AG04449 (cell line): ENCODE results near the gene ADGB.

ENCODE experiments used
- CTCF ChIA-PET: fragments of 350-600 bp; formaldehyde crosslinking; extraction: SDS; loops from one replicate; lab custom pipeline; 2021; ENCODE audit warnings: antibody characterized with exemption; lab: Yijun Ruan, JAX
- POLR2A ChIA-PET: fragments of 400-600, 350-600 bp; formaldehyde crosslinking; extraction: SDS; loops from one replicate; lab custom pipeline; 2020; ENCODE audit warnings: antibody characterized with exemption, inconsistent platforms; lab: Yijun Ruan, JAX
- DNase-seq: peaks from one replicate; pipeline ENCODE4 v3.0.0-alpha.2; 2010; ENCODE audit warnings: low read depth, low spot score
- H3K4me3 ChIP-seq: 2 replicates; pipeline ENCODE4 v1.5.1; 2011; ENCODE audit warnings: low read depth, mild to moderate bottlenecking, control low read depth, low read length
- TF ChIP-seq, protein P1 (sequence below): IDR thresholded peaks from one replicate; pipeline ENCODE4 v1.5.1; 2011; ENCODE audit warnings: mild to moderate bottlenecking, moderate library complexity, low read length, control low read depth, inconsistent platforms; ENCODE audit not compliant: insufficient read depth; ENCODE audit errors: missing control alignments

Gene ADGB

DNA sequence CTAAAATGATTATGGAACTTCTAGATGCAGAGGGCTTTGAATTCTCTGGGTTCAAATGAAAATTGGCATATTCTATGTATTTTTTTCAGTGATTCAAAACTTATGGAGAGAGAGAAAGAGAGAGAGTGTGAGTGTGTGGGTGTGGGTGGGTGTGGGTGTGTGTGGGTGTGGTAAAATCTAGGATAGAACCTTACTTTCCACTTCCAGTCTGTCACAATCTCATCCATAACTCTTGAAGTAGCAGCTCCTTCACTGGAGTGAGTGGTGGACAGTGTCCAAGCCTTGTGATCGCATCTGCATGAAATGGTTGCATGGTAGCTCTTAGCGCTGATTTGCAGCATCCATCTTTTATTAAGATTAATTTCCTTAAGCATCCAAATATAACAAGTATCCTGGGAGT, 37.7 kb downstream of the ADGB start:
- no peak for DNase-seq
- CTCF ChIA-PET, result no interaction called here
- H3K4me3 ChIP-seq, result no peak overlapping the region
- POLR2A ChIA-PET, result no interaction called here
- TF ChIP-seq, protein P1, sequence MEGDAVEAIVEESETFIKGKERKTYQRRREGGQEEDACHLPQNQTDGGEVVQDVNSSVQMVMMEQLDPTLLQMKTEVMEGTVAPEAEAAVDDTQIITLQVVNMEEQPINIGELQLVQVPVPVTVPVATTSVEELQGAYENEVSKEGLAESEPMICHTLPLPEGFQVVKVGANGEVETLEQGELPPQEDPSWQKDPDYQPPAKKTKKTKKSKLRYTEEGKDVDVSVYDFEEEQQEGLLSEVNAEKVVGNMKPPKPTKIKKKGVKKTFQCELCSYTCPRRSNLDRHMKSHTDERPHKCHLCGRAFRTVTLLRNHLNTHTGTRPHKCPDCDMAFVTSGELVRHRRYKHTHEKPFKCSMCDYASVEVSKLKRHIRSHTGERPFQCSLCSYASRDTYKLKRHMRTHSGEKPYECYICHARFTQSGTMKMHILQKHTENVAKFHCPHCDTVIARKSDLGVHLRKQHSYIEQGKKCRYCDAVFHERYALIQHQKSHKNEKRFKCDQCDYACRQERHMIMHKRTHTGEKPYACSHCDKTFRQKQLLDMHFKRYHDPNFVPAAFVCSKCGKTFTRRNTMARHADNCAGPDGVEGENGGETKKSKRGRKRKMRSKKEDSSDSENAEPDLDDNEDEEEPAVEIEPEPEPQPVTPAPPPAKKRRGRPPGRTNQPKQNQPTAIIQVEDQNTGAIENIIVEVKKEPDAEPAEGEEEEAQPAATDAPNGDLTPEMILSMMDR, result no peak

DNA sequence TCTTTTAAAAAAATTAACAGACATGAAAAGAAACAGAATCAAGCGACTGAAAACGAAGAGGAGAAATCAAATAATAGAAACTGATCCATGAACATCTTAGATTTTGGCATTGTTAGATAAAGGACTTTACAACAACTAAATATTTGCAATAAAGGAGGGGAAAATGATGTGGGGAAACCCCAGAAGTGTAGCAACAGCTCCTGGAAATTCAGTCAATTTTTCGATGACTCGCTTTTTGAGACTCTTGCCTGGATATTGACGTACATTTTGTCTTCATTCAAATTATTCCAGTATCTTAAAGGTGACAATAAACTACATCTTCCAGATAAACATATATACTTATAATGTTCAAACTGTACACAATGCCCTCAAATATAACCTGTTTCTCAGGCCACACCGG, 44.1 kb downstream of the ADGB start:
- DNase-seq, result no peak
- TF ChIP-seq, protein P1, result no peak
- ChIA-PET POLR2A (no interaction called here), CTCF (no interaction called here)
- H3K4me3 ChIP-seq, result no peak overlapping the region

DNA sequence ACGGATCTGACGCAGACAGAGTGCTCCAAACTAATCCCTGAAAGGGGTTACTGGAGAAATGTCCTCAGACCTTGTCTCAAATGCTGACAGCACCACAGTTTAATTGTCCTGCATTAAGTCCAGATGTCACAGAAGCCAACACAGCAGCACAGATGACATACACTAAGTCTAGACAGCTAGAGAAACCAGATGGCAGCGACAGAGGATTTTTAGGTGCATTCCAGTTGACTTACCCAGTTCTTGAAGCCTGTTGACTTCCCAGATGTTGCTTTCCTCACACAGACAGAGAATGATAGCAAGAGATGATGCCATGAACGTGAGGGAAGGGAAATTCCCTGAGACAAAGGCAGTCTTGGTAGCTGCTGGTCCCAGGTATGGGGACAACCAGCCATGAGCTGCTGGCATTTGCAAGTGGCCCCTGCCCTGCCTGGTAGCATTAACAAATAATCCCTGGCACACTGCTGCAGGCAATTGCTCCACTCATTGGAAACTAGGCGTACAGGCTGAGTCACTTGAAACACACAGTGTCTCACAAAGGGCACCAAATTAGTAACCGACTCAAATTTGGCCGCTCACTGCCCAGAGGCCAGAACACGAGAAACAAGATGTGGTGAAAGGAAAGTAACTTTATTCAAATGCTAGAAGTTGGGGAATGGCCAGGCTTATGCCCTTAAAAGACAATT, 52.2 kb downstream of the ADGB start:
- no peak overlapping the region for H3K4me3 ChIP-seq
- ChIA-PET CTCF (no interaction called here), POLR2A (no interaction called here)
- DNase-seq, result no peak
- TF ChIP-seq, protein P1, result no peak

DNA sequence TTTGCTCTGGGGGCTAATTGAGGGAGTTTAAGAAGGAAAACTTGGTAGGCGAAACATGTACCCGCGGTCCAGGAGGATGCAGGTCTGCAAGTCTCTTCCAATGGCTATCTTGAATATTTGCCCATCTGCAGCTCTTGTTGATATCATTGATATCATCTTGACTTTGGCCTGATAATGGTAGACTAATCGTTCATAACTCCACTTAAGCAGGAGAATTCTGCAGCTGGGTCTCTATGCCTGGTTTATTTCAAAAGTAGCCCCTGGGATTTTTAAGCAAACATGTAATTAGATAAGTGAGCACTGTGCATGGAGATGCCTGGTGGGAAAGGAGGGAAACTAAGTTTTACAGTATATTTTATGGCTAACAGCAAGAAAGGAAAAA, 52.7 kb downstream of the ADGB start:
- POLR2A ChIA-PET, result no interaction called here
- no peak overlapping the region for H3K4me3 ChIP-seq
- DNase-seq, result no peak
- TF ChIP-seq, protein P1, result no peak
- CTCF ChIA-PET, result no interaction called here

DNA sequence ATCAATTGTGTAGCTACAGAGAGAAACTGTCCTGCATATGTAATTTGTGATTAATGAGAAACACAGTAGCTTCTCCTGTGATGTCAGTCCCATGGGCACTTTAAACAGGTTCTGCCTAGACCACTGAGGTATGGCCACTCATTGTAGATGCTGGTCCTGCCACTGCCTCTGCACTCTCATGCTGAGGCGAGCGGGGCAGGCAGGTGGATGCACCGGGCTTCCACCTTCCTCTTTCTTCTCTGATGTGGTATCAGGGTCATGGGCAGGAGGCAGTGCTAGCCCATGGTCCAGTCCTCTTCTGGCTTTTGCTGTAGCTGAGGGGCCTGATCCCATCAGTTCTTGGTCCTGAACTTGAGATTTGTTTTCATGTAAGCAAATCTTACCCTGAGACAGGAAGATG, 58.7 kb downstream of the ADGB start:
- no peak overlapping the region for H3K4me3 ChIP-seq
- ChIA-PET CTCF (no interaction called here), POLR2A (no interaction called here)
- no peak for DNase-seq
- TF ChIP-seq, protein P1, result no peak

DNA sequence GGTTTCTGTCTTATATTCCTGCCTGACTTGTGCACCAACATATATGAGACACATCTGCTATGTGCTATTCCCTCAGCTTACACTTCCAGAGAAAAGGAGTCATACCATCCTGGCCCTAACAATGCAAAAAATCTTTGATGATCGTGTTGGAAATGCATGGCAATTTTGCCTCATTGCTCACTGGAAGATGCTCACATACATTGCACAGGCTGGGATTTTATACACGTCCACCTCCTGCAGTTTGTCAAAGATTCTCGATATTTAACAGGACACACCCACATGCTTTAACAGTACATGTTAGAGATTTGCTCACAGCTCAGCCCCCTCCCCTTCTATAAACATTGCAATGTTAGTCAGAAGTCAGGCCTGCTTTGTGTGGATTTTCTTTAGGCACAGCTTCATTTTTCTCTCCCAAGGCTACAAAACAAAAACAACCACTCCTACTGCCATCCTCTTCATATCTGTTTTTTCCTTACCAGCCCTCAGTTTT, 66.1 kb downstream of the ADGB start:
- CTCF ChIA-PET, result no interaction called here
- TF ChIP-seq, protein P1, result no peak
- POLR2A ChIA-PET, result no interaction called here
- no peak for DNase-seq
- no peak overlapping the region for H3K4me3 ChIP-seq
